ENCODE results near the gene RHOXF1.
"Not testable (repeated sequence)": the region's sequence is repeated elsewhere in the genome, so short reads cannot be mapped to it uniquely, and the experiment has no call there.

The RHOXF1 gene

GRCh38 chrX:120115438-120115963 lies at the start of gene RHOXF1:
RHOXF1 (minus strand) TSS chrX:120115913; CDS start chrX:120115862, 51 bp downstream.
- DNase-seq (ENCODE audit: low read depth), result no peak

GRCh38 chrX:120159086-120159485 lies 43.4 kb upstream of the RHOXF1 start:
- DNase-seq (ENCODE audit: low read depth), result not testable (repeated sequence)

- not testable (repeated sequence) for DNase-seq (ENCODE audit: low read depth)
Measured at GRCh38 chrX:120158313-120158712, 42.6 kb upstream of the RHOXF1 start, which contains the start of gene RHOXF2. RHOXF2 (plus strand) TSS chrX:120158613; CDS start chrX:120158751, 138 bp downstream.

GRCh38 chrX:120150109-120150744 lies 34.5 kb upstream of the RHOXF1 start:
- DNase-seq (ENCODE audit: low read depth), result not testable (repeated sequence)

- no peak for DNase-seq (ENCODE audit: low read depth)
Measured at GRCh38 chrX:120147537-120147936, 31.8 kb upstream of the RHOXF1 start.

- not testable (repeated sequence) for DNase-seq (ENCODE audit: low read depth)
Measured at GRCh38 chrX:120146323-120146722, 30.6 kb upstream of the RHOXF1 start.

GRCh38 chrX:120145295-120145925 lies 29.7 kb upstream of the RHOXF1 start:
- DNase-seq (ENCODE audit: low read depth), result no peak

- DNase-seq (ENCODE audit: low read depth), result no peak
Measured at GRCh38 chrX:120144178-120144844, 28.6 kb upstream of the RHOXF1 start.

GRCh38 chrX:120140293-120140981 lies 24.7 kb upstream of the RHOXF1 start:
- no peak for DNase-seq (ENCODE audit: low read depth)

GRCh38 chrX:120137439-120137838 lies 21.7 kb upstream of the RHOXF1 start:
- DNase-seq (ENCODE audit: low read depth), result no peak

GRCh38 chrX:120136840-120137239 lies 21.1 kb upstream of the RHOXF1 start:
- no peak for DNase-seq (ENCODE audit: low read depth)

- no peak for DNase-seq (ENCODE audit: low read depth)
Measured at GRCh38 chrX:120136128-120136527, 20.4 kb upstream of the RHOXF1 start.

GRCh38 chrX:120128306-120128846 lies 12.7 kb upstream of the RHOXF1 start:
- not testable (repeated sequence) for DNase-seq (ENCODE audit: low read depth)

GRCh38 chrX:120125444-120125843 lies 9.7 kb upstream of the RHOXF1 start:
- DNase-seq (ENCODE audit: low read depth), result no peak

- no peak for DNase-seq (ENCODE audit: low read depth)
Measured at GRCh38 chrX:120120223-120120622, 4.5 kb upstream of the RHOXF1 start.

GRCh38 chrX:120111611-120112010 lies 4.1 kb downstream of the RHOXF1 start:
- no peak for DNase-seq (ENCODE audit: low read depth)

- no peak for DNase-seq (ENCODE audit: low read depth)
Measured at GRCh38 chrX:120109378-120109777, 6.3 kb downstream of the RHOXF1 start.

- not testable (repeated sequence) for DNase-seq (ENCODE audit: low read depth)
Measured at GRCh38 chrX:120104707-120105106, 11.0 kb downstream of the RHOXF1 start.

GRCh38 chrX:120101057-120101456 lies 14.7 kb downstream of the RHOXF1 start:
- DNase-seq (ENCODE audit: low read depth), result not testable (repeated sequence)

- DNase-seq (ENCODE audit: low read depth), result no peak
Measured at GRCh38 chrX:120090208-120090607, 25.5 kb downstream of the RHOXF1 start.

GRCh38 chrX:120087289-120088017 lies 28.3 kb downstream of the RHOXF1 start:
- DNase-seq (ENCODE audit: low read depth), result no peak

Measured in activated T-helper 9 cell treated with anti-CD3 and anti-CD28 coated beads, Interleukin-2, amount 50 U/mL, for 16 hours (primary cell).